SK-N-SH (cell line): ENCODE measurements around the gene SHROOM2.

ENCODE experiments used
- CTCF ChIP-seq: fragments of 200-600 bp; sonication (generic); IDR thresholded peaks from 2 replicates; pipeline ENCODE4 v1.6.1; 2017; ENCODE audit warnings: antibody characterized with exemption, mild to moderate bottlenecking, moderate library complexity
- JUND ChIP-seq: IDR thresholded peaks from 2 replicates; pipeline ENCODE4 v1.4.0; 2012
- MXI1 ChIP-seq: IDR thresholded peaks from 2 replicates; pipeline ENCODE4 v1.6.1; 2012; ENCODE audit warnings: mild to moderate bottlenecking, low read depth, low read length, improper control_type of control experiment
- NFIC ChIP-seq: IDR thresholded peaks from 2 replicates; pipeline ENCODE4 v1.4.0; 2012; ENCODE audit warnings: borderline replicate concordance
- POLR2AphosphoS5 ChIP-seq: IDR thresholded peaks from 2 replicates; pipeline ENCODE4 v1.6.1; 2012; ENCODE audit warnings: low read depth, low read length
- REST ChIP-seq: IDR thresholded peaks from 2 replicates; pipeline ENCODE4 v1.6.1; 2012; ENCODE audit warnings: mild to moderate bottlenecking, low read depth, low read length, moderate library complexity

- TF ChIP-seq JUND (no peak), NFIC (no peak), MXI1 (no peak), POLR2AphosphoS5 (no peak), CTCF (no peak), REST (no peak)
These were observed 47.1 kb upstream of the SHROOM2 start for GRCh38 chrX:9739130-9739529.
